Neural cell (in vitro differentiated cells): ENCODE results near the gene IGF2R. TPM values are rescaled to one million over a fixed set of nuclear protein-coding genes. Genes with fewer than 3 reads are reported as not detected.
"Not testable (repeated sequence)": the region's sequence is repeated elsewhere in the genome, so short reads cannot be mapped to it uniquely, and the experiment has no call there.

Source experiments
- H2AFZ ChIP-seq: fragments of 200-600, 300-800 bp; sonication (generic), shearing (Covaris generic); 2 replicates; pipeline ENCODE4 v1.6.0; 2014; ENCODE audit warnings: low read depth, mild to moderate bottlenecking, antibody characterized with exemption, low read length, moderate library complexity
- H3F3A ChIP-seq: fragments of 200-600 bp; shearing (Covaris generic); 2 replicates; pipeline ENCODE4 v1.6.1; 2016; ENCODE audit warnings: mild to moderate bottlenecking, moderate library complexity, mixed read lengths, antibody characterized with exemption, low read length; ENCODE audit not compliant: insufficient read depth, poor library complexity, severe bottlenecking
- H3K27ac ChIP-seq: fragments of 200-600, 300-800 bp; sonication (generic), shearing (Covaris generic); 2 replicates; pipeline ENCODE4 v1.5.1; 2014; ENCODE audit warnings: mild to moderate bottlenecking, low read length, moderate library complexity
- H3K27me3 ChIP-seq: fragments of 300-800, 200-600 bp; sonication (generic), shearing (Covaris generic); 2 replicates; pipeline ENCODE4 v1.6.0; 2014; ENCODE audit warnings: mild to moderate bottlenecking, low read depth, low read length, moderate library complexity; ENCODE audit not compliant: insufficient read depth
- H3K36me3 ChIP-seq: fragments of 300-800, 200-600 bp; sonication (generic), shearing (Covaris generic); 2 replicates; pipeline ENCODE4 v1.5.1; 2014; ENCODE audit warnings: mild to moderate bottlenecking, antibody characterized with exemption, low read length, moderate library complexity; ENCODE audit not compliant: insufficient read depth
- H3K4me2 ChIP-seq: fragments of 300-800, 200-600 bp; sonication (generic), shearing (Covaris generic); 2 replicates; pipeline ENCODE4 v1.6.0; 2014; ENCODE audit warnings: mild to moderate bottlenecking, low read length
- H3K4me3 ChIP-seq: fragments of 300-800, 200-600 bp; sonication (generic), shearing (Covaris generic); 2 replicates; pipeline ENCODE4 v1.5.1; 2014; ENCODE audit warnings: mild to moderate bottlenecking, low read length, moderate library complexity
- H3K79me2 ChIP-seq: fragments of 200-600 bp; shearing (Covaris generic); replicated peaks from 2 replicates; pipeline ENCODE4 v1.6.0; 2014; ENCODE audit warnings: mild to moderate bottlenecking, low read length, moderate library complexity; ENCODE audit not compliant: insufficient read depth
- H3K9ac ChIP-seq: fragments of 300-800, 200-600 bp; sonication (generic), shearing (Covaris generic); 2 replicates; pipeline ENCODE4 v1.6.1; 2016; ENCODE audit warnings: mild to moderate bottlenecking, low read length, mixed read lengths
- H3K9me2 ChIP-seq: fragments of 200-600 bp; shearing (Covaris generic); 2 replicates; pipeline ENCODE4 v1.6.1; 2016; ENCODE audit warnings: mild to moderate bottlenecking, low read length, mixed read lengths; ENCODE audit not compliant: insufficient read depth
- H3K9me3 ChIP-seq: fragments of 200-600, 300-800 bp; sonication (generic), shearing (Covaris generic); 2 replicates; pipeline ENCODE4 v1.6.1; 2016; ENCODE audit warnings: mild to moderate bottlenecking, mixed run types, low read length, moderate library complexity, mixed read lengths
- H4K20me1 ChIP-seq: fragments of 200-600 bp; shearing (Covaris generic); 2 replicates; pipeline ENCODE4 v1.6.1; 2016; ENCODE audit warnings: mild to moderate bottlenecking, mixed run types; ENCODE audit not compliant: insufficient read depth
- CTCF ChIP-seq: fragments of 450-650 bp; IDR thresholded peaks from 2 replicates; pipeline ENCODE4 v1.5.1; 2014; ENCODE audit warnings: antibody characterized with exemption, mild to moderate bottlenecking, moderate library complexity; ENCODE audit not compliant: poor library complexity, severe bottlenecking
- EZH2 ChIP-seq: fragments of 200-600, 300-800 bp; shearing (Covaris generic), sonication (generic); IDR thresholded peaks from 2 replicates; pipeline ENCODE4 v1.6.1; 2014; ENCODE audit warnings: antibody characterized with exemption, low read length, borderline replicate concordance, mild to moderate bottlenecking; ENCODE audit not compliant: insufficient read depth, poor library complexity, severe bottlenecking
- MXI1 ChIP-seq: fragments of 450-650 bp; conservative IDR thresholded peaks from 2 replicates; pipeline ENCODE4 v1.6.1; 2014; ENCODE audit warnings: antibody characterized with exemption, mild to moderate bottlenecking; ENCODE audit not compliant: poor library complexity, severe bottlenecking
- POLR2AphosphoS5 ChIP-seq: IDR thresholded peaks from 2 replicates; pipeline ENCODE4 v1.6.1; 2012
- SMC3 ChIP-seq: fragments of 450-650 bp; conservative IDR thresholded peaks from 2 replicates; pipeline ENCODE4 v1.6.1; 2014; ENCODE audit warnings: antibody characterized with exemption, mild to moderate bottlenecking, moderate library complexity; ENCODE audit not compliant: poor library complexity
- TAF1 ChIP-seq: IDR thresholded peaks from 2 replicates; pipeline ENCODE4 v1.6.1; 2012; ENCODE audit warnings: low read depth
- polyA plus RNA-seq: library from polyadenylated mRNA; depleted of rRNA; stranded (reverse); fragments of >200 nt; gene quantifications from 2 replicates; pipeline ENCODE4 v1.2.3, GENCODE V29; 2014

The IGF2R gene
- polyA plus RNA-seq, 1 donor from 2014 or later = 15.0 TPM

- no peak overlapping the region for H3K27ac ChIP-seq
- no peak overlapping the region for H3K4me3 ChIP-seq
- H3K9ac ChIP-seq = no peak overlapping the region
- no peaks in the 10 kb centered on the region for H3K9me2 ChIP-seq
- H3K36me3 ChIP-seq = no peaks in the 10 kb centered on the region
- no peak for TF ChIP-seq TAF1
- no peaks in the 10 kb centered on the region for H3K9me3 ChIP-seq
- H3F3A ChIP-seq = no peaks in the 10 kb centered on the region
- no peaks in the 10 kb centered on the region for H3K27me3 ChIP-seq
- H2AFZ ChIP-seq = no peak overlapping the region
- no peak overlapping the region for H3K4me2 ChIP-seq
- H4K20me1 ChIP-seq = no peaks in the 10 kb centered on the region
- H3K79me2 ChIP-seq = peaks cover 61% of the 10 kb centered on the region
These were observed 31.4 kb downstream of the IGF2R start for GRCh38 chr6:160000280-160000704.

- H3K9me3 ChIP-seq, H3K9ac ChIP-seq, H4K20me1 ChIP-seq, H3K27me3 ChIP-seq, H2AFZ ChIP-seq, H3F3A ChIP-seq, H3K27ac ChIP-seq, H3K9me2 ChIP-seq, H3K36me3 ChIP-seq, H3K4me2 ChIP-seq, H3K4me3 ChIP-seq: not testable (repeated sequence)
- peaks cover 54% of the 10 kb centered on the region for H3K79me2 ChIP-seq
These were observed 32.1 kb downstream of the IGF2R start for GRCh38 chr6:160000893-160001427.

GRCh38 chr6:160002882-160003281, 34.0 kb downstream of the IGF2R start:
- H3K9ac ChIP-seq = no peak overlapping the region
- no peak overlapping the region for H3K27ac ChIP-seq
- H3K27me3 ChIP-seq = no peaks in the 10 kb centered on the region
- H3K79me2 ChIP-seq = peaks cover 42% of the 10 kb centered on the region
- no peaks in the 10 kb centered on the region for H3K9me3 ChIP-seq
- no peak overlapping the region for H2AFZ ChIP-seq
- no peak overlapping the region for H3K4me3 ChIP-seq
- H3K4me2 ChIP-seq = no peak overlapping the region
- H3K9me2 ChIP-seq = no peaks in the 10 kb centered on the region
- TF ChIP-seq SMC3 = no peak
- no peak for TF ChIP-seq TAF1
- TF ChIP-seq POLR2AphosphoS5 = no peak
- no peaks in the 10 kb centered on the region for H3F3A ChIP-seq
- no peaks in the 10 kb centered on the region for H3K36me3 ChIP-seq
- H4K20me1 ChIP-seq = no peaks in the 10 kb centered on the region

GRCh38 chr6:160004018-160004417, 35.1 kb downstream of the IGF2R start:
- peaks cover 38% of the 10 kb centered on the region for H3K79me2 ChIP-seq

More at GRCh38 chr6:160004018-160004417, 35.1 kb downstream of the IGF2R start:
- no peaks in the 10 kb centered on the region for H4K20me1 ChIP-seq
- H2AFZ ChIP-seq = no peak overlapping the region
- no peaks in the 10 kb centered on the region for H3K27me3 ChIP-seq
- TF ChIP-seq MXI1 (no peak), EZH2 (no peak), CTCF (no peak)
- no peaks in the 10 kb centered on the region for H3K36me3 ChIP-seq
- H3K27ac ChIP-seq = no peak overlapping the region
- no peaks in the 10 kb centered on the region for H3F3A ChIP-seq
- no peaks in the 10 kb centered on the region for H3K9me3 ChIP-seq
- H3K4me2 ChIP-seq = no peak overlapping the region
- no peak overlapping the region for H3K9ac ChIP-seq
- no peak overlapping the region for H3K4me3 ChIP-seq
- no peaks in the 10 kb centered on the region for H3K9me2 ChIP-seq
